ENCODE results near the gene SERGEF. TPM values are rescaled to one million over a fixed set of nuclear protein-coding genes. Genes with fewer than 3 reads are reported as not detected.

Gene SERGEF
- total RNA-seq, 4 donors from 2014 or later = 17.1 to 39.3 (median 33.1) TPM

DNA sequence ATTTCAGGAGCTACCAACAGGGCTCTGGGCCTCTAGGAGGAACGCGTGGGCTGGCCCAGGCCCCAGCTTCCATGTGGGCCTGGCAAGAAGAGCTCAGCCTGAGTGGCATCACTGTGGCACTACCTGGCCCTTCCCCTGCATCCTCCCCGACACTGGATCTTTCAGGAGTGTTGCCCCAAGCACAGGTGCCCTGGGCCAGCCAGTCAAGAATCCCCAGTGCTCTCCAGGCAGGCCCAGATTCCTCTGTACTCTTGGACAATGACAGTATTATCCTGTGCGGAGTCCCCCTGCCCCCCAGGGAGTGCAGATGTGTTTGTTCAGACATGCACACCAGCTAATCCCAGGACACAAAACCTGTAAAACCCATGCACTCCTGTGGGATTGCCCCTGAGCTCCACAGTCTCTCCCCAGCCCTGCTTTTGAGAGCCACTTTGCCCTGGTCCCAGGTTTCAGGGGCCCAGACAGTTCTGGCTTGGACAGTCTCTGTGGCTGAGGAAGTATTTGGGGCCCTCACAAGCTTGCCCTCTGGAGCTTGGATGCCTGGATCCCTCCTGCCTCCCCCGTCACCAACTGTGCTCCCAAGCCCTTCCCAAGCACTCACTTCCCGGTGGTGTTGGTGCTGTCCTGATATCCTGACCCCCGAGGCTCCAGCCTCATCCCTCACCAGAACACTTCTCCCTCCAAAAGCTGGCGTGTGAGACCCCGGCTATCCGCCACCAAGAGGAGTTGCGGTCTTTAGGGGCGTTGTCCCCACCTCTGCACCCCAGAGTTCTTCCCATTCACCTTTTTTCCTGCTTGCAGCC is 238.4 kb downstream of the SERGEF start:
- intact Hi-C loops (cut with DNase I; ENCODE audit: low total_unique reads) = no loop called here
- DNase-seq (ENCODE audit: low spot score in 2 of 2) = no peak
- no peak overlapping the region for H3K4me3 ChIP-seq (ENCODE audit: low read depth, poor library complexity, severe bottlenecking)
- no peak for TF ChIP-seq POLR2A (IDR thresholded peaks at IDR 0.05)
- TF ChIP-seq, protein P1, sequence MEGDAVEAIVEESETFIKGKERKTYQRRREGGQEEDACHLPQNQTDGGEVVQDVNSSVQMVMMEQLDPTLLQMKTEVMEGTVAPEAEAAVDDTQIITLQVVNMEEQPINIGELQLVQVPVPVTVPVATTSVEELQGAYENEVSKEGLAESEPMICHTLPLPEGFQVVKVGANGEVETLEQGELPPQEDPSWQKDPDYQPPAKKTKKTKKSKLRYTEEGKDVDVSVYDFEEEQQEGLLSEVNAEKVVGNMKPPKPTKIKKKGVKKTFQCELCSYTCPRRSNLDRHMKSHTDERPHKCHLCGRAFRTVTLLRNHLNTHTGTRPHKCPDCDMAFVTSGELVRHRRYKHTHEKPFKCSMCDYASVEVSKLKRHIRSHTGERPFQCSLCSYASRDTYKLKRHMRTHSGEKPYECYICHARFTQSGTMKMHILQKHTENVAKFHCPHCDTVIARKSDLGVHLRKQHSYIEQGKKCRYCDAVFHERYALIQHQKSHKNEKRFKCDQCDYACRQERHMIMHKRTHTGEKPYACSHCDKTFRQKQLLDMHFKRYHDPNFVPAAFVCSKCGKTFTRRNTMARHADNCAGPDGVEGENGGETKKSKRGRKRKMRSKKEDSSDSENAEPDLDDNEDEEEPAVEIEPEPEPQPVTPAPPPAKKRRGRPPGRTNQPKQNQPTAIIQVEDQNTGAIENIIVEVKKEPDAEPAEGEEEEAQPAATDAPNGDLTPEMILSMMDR (IDR thresholded peaks at IDR 0.05) = no peak
- WGBS, 2 donors = 82 to 84% methylated on average over 12 of the region's 12 CpGs

DNA sequence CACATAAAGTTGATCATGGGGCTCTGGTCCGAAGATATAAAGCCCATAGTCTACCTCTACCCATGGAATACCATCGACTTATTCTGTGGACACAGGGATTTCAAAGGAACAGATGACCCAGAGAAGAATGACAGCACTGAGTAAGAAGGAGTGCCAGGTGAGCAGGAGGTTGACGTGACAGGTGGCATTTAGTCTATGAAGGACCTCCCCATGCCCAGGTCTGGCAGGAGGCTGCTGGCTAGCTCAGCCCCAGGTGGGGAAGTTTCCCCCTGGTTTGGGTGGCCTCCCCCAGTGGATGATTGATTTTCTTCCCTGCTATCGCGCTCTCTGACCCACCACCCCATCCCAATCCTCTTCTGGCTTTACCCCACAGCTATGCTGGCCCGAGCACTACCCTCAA is 239.2 kb downstream of the SERGEF start:
- 96 to 98% methylated on average over 6 of the region's 6 CpGs for WGBS, 2 donors
- DNase-seq (ENCODE audit: low spot score in 2 of 2) = no peak
- H3K4me3 ChIP-seq (ENCODE audit: low read depth, poor library complexity, severe bottlenecking) = no peak overlapping the region
- intact Hi-C loops (cut with DNase I; ENCODE audit: low total_unique reads) = no loop called here
- TF ChIP-seq, protein P1 (IDR thresholded peaks at IDR 0.05) = no peak
- TF ChIP-seq POLR2A (IDR thresholded peaks at IDR 0.05) = no peak

DNA sequence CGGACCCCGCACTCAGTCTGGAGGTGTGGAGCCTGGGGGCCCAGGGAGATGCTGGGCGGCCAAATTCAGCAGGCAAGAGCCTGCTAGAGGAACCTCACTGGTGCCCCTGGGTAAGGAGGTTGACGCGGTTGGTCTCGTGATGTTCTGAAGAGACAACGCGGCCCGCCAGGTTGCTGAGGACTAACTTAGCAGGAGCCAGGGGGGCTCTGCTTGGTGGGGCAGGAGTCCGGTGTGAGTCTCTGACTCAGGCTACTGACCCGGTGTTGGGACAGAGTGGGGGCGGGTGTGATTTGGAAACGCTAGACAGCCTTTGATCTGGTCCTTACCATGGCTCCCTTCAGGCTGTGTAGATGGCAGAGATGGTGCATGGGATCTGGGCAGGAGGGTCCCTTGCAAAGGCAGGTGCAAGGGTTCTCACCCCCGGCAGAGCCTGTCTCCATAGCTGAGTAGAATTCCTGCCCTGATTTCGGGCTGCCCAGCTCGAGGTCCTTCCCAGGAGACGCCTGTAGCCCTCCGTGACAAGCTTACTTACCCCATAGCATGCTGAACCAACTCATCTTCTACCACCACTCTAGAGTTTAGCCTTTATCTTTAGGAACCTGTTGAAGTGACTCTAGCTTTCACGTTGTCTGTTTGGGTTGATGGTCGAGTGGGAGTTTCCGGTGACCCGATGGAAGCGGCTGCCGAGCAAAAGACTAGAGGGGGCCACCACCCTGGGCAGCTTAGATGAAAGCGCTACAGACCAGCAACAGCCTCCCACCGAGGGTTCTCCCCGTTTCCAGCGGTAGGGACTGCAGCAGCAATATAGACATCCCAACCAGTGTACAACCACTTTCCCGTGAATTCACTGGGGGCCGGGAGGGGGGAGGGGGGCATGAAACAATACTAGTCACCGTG is 239.9 kb downstream of the SERGEF start:
- H3K4me3 ChIP-seq (ENCODE audit: low read depth, poor library complexity, severe bottlenecking) = no peak overlapping the region
- 93% methylated on average over 31 of the region's 31 CpGs for WGBS, 2 donors
- TF ChIP-seq POLR2A (IDR thresholded peaks at IDR 0.05) = no peak
- TF ChIP-seq, protein P1 (IDR thresholded peaks at IDR 0.05) = no peak

DNA sequence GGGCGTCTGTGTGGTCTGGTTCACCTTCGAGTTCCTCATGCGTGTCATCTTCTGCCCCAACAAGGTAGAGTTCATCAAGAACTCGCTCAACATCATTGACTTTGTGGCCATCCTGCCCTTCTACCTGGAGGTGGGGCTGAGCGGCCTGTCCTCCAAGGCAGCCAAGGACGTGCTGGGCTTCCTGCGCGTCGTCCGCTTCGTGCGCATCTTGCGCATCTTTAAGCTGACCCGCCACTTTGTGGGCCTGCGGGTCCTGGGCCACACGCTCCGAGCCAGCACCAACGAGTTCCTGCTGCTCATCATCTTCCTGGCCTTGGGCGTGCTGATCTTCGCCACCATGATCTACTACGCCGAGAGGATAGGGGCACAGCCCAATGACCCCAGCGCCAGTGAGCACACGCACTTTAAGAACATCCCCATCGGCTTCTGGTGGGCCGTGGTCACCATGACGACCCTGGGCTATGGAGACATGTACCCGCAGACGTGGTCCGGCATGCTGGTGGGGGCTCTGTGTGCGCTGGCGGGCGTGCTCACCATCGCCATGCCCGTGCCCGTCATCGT is 240.9 kb downstream of the SERGEF start:
- TF ChIP-seq POLR2A (IDR thresholded peaks at IDR 0.05) = no peak
- TF ChIP-seq, protein P1 (IDR thresholded peaks at IDR 0.05) = no peak
- DNase-seq (ENCODE audit: low spot score in 2 of 2) = no peak
- WGBS, 2 donors = 96 to 98% methylated on average over 37 of the region's 37 CpGs
- no peak overlapping the region for H3K4me3 ChIP-seq (ENCODE audit: low read depth, poor library complexity, severe bottlenecking)
- intact Hi-C loops (cut with DNase I; ENCODE audit: low total_unique reads) = no loop called here

More for the DNA sequence above, 239.9 kb downstream of the SERGEF start:
- intact Hi-C loops (cut with DNase I; ENCODE audit: low total_unique reads) = no loop called here
- no peak for DNase-seq (ENCODE audit: low spot score in 2 of 2)

DNA sequence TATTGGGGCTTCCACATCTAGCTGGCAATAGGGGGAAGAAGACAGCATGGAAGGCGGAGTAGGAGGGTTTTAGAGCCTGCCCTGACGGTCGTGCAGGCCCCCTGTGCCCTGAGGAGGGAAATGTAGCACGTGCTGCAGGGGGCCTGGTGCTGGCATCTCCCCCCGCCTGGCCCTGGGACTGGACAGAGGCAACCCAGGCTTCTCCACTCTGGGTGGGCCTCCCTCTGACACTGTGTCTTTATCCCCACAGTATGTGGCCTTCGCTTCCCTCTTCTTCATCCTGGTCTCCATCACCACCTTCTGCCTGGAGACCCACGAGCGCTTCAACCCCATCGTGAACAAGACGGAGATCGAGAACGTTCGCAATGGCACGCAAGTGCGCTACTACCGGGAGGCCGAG is 241.4 kb downstream of the SERGEF start:
- intact Hi-C loops (cut with DNase I; ENCODE audit: low total_unique reads) = no loop called here
- no peak overlapping the region for H3K4me3 ChIP-seq (ENCODE audit: low read depth, poor library complexity, severe bottlenecking)
- TF ChIP-seq, protein P1 (IDR thresholded peaks at IDR 0.05) = no peak
- TF ChIP-seq POLR2A (IDR thresholded peaks at IDR 0.05) = no peak
- no peak for DNase-seq (ENCODE audit: low spot score in 2 of 2)
- WGBS, 2 donors = 96 to 97% methylated on average over 17 of the region's 17 CpGs
